ENCODE data around the gene ME3. TPM values are rescaled to one million over a fixed set of nuclear protein-coding genes. Genes with fewer than 3 reads are reported as not detected.

The ME3 gene
- total RNA-seq, 1 donor from 2014 or later, result 49.6 TPM

GRCh38 chr11:86537541-86538222 lies 134.7 kb downstream of the ME3 start:
- Histone ChIP-seq H3K27me3 (no peaks in the 10 kb centered on the region), H3K4me3 (no peak overlapping the region), H2AFZ (replicated peaks) (no peak overlapping the region), H3K4me1 (peaks cover 11% of the 10 kb centered on the region), H3K9ac (no peak overlapping the region), H3K36me3 (no peaks in the 10 kb centered on the region), H3K4me2 (no peak overlapping the region), H4K20me1 (ENCODE audit: low read depth) (no peaks in the 10 kb centered on the region), H3F3A (ENCODE audit: low read depth) (no peaks in the 10 kb centered on the region), H3K9me3 (ENCODE audit: low read depth) (no peaks in the 10 kb centered on the region), H3K79me2 (ENCODE audit: low read depth) (no peaks in the 10 kb centered on the region), H3K27ac (no peak overlapping the region)
- Mint-ChIP-seq H3K4me1 (peaks cover 10% of the 10 kb centered on the region), H3K4me3 (no peak overlapping the region), H3K27ac (peak overlapping the region; percentile 32), H3K27me3 (ENCODE audit: insufficient read depth, low read depth) (no peaks in the 10 kb centered on the region), H3K36me3 (no peaks in the 10 kb centered on the region), H3K9me3 (peaks cover 5% of the 10 kb centered on the region)
- peak; percentile 45 for DNase-seq (ENCODE audit: low spot score)
- no peak for TF ChIP-seq EZH2 (IDR thresholded peaks at IDR 0.05)
- peak; percentile 45 for TF ChIP-seq CTCF (IDR thresholded peaks at IDR 0.05)

- Mint-ChIP-seq H3K27me3 (ENCODE audit: insufficient read depth, low read depth) (no peaks in the 10 kb centered on the region), H3K27ac (no peak overlapping the region), H3K4me3 (no peak overlapping the region), H3K36me3 (no peaks in the 10 kb centered on the region), H3K9me3 (peaks cover 5% of the 10 kb centered on the region), H3K4me1 (peaks cover 10% of the 10 kb centered on the region)
- peak overlapping the region; percentile 0 for H3K4me2 ChIP-seq
- no peak overlapping the region for H3K4me3 ChIP-seq
- no peaks in the 10 kb centered on the region for H3K36me3 ChIP-seq
- H3K79me2 ChIP-seq (ENCODE audit: low read depth), result no peaks in the 10 kb centered on the region
- H4K20me1 ChIP-seq (ENCODE audit: low read depth), result no peaks in the 10 kb centered on the region
- TF ChIP-seq EZH2 (IDR thresholded peaks at IDR 0.05) (no peak), CTCF (IDR thresholded peaks at IDR 0.05) (no peak), EZH2phosphoT487 (IDR thresholded peaks at IDR 0.05) (no peak)
- no peaks in the 10 kb centered on the region for H3K27me3 ChIP-seq
- H3K4me1 ChIP-seq, result peaks cover 11% of the 10 kb centered on the region
- H3F3A ChIP-seq (ENCODE audit: low read depth), result no peaks in the 10 kb centered on the region
- no peak for DNase-seq (ENCODE audit: low spot score)
- H3K9ac ChIP-seq, result no peak overlapping the region
- no peak overlapping the region for H2AFZ ChIP-seq (replicated peaks)
- H3K27ac ChIP-seq, result no peak overlapping the region
- no peaks in the 10 kb centered on the region for H3K9me3 ChIP-seq (ENCODE audit: low read depth)
Measured at GRCh38 chr11:86535773-86536172, 136.6 kb downstream of the ME3 start.

GRCh38 chr11:86524620-86525352 lies 147.6 kb downstream of the ME3 start:
- Mint-ChIP-seq H3K4me1 (peaks cover 8% of the 10 kb centered on the region), H3K36me3 (no peaks in the 10 kb centered on the region), H3K27me3 (ENCODE audit: insufficient read depth, low read depth) (peaks cover 3% of the 10 kb centered on the region), H3K27ac (peak overlapping the region; percentile 22), H3K9me3 (peaks cover 34% of the 10 kb centered on the region), H3K4me3 (no peak overlapping the region)
- Histone ChIP-seq H3K4me2 (no peak overlapping the region), H3K9ac (no peak overlapping the region), H3F3A (ENCODE audit: low read depth) (no peaks in the 10 kb centered on the region), H3K36me3 (no peaks in the 10 kb centered on the region), H3K27me3 (no peaks in the 10 kb centered on the region), H3K27ac (no peak overlapping the region), H3K9me3 (ENCODE audit: low read depth) (no peaks in the 10 kb centered on the region), H2AFZ (replicated peaks) (no peak overlapping the region), H4K20me1 (ENCODE audit: low read depth) (no peaks in the 10 kb centered on the region), H3K79me2 (ENCODE audit: low read depth) (no peaks in the 10 kb centered on the region), H3K4me3 (no peak overlapping the region), H3K4me1 (peaks cover 8% of the 10 kb centered on the region)
- no peak for TF ChIP-seq EZH2 (IDR thresholded peaks at IDR 0.05)
- TF ChIP-seq EZH2phosphoT487 (IDR thresholded peaks at IDR 0.05), result no peak
- TF ChIP-seq CTCF (IDR thresholded peaks at IDR 0.05), result no peak
- no peak for DNase-seq (ENCODE audit: low spot score)

Data from neural progenitor cell (in vitro differentiated cells).